C4-2B (cell line): ENCODE data around the gene KLF11.

Experiments
- H3K27ac ChIP-seq: fragments of 450-650 bp; 2 replicates; pipeline ENCODE4 v1.5.1; 2017
- ZFX ChIP-seq: fragments of 450-650 bp; IDR thresholded peaks from 2 replicates; pipeline ENCODE4 v1.6.1; 2017
- TF ChIP-seq, protein P1 (sequence below): fragments of 450-650 bp; conservative IDR thresholded peaks from 2 replicates; pipeline ENCODE4 v1.5.1; 2017; ENCODE audit warnings: mild to moderate bottlenecking

KLF11 gene

DNA sequence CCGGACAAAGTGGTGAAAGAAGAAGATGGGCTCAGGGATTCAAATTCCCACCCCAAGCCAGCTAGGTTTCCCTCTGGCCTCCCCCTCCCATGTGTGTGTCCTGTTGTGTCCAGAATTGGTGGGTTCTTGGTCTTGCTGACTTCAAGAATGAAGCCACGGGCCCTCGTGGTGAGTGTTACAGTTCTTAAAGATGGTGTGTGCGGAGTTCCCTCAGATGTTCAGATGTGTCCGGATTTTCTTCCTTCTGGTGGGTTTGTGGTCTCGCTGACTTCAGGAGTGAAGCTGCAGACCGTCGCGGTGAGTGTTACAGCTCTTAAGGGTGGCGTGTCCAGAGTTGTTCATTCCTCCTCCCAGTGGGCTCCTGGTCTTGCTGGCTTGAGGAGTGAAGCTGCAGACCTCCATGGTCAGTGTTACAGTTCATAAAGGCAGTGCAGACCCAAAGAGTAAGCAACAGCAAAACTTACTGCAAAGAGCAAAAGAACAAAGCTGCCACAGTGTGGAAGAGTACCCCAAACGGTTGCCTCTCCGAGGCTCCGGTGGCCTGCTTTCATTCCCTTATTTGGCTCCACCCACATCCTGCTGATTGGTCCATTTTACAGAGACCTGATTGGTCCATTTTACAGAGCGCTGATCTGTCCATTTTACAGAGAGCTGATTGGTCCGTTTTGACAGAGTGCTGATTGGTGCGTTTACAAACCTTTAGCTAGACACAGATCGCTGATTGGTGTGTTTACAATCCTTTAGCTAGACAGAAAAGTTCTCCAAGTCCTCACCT, 37.7 kb upstream of the KLF11 start:
- H3K27ac ChIP-seq, result no peak overlapping the region
- TF ChIP-seq ZFX, result no peak
- TF ChIP-seq, protein P1, sequence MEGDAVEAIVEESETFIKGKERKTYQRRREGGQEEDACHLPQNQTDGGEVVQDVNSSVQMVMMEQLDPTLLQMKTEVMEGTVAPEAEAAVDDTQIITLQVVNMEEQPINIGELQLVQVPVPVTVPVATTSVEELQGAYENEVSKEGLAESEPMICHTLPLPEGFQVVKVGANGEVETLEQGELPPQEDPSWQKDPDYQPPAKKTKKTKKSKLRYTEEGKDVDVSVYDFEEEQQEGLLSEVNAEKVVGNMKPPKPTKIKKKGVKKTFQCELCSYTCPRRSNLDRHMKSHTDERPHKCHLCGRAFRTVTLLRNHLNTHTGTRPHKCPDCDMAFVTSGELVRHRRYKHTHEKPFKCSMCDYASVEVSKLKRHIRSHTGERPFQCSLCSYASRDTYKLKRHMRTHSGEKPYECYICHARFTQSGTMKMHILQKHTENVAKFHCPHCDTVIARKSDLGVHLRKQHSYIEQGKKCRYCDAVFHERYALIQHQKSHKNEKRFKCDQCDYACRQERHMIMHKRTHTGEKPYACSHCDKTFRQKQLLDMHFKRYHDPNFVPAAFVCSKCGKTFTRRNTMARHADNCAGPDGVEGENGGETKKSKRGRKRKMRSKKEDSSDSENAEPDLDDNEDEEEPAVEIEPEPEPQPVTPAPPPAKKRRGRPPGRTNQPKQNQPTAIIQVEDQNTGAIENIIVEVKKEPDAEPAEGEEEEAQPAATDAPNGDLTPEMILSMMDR, result no peak

DNA sequence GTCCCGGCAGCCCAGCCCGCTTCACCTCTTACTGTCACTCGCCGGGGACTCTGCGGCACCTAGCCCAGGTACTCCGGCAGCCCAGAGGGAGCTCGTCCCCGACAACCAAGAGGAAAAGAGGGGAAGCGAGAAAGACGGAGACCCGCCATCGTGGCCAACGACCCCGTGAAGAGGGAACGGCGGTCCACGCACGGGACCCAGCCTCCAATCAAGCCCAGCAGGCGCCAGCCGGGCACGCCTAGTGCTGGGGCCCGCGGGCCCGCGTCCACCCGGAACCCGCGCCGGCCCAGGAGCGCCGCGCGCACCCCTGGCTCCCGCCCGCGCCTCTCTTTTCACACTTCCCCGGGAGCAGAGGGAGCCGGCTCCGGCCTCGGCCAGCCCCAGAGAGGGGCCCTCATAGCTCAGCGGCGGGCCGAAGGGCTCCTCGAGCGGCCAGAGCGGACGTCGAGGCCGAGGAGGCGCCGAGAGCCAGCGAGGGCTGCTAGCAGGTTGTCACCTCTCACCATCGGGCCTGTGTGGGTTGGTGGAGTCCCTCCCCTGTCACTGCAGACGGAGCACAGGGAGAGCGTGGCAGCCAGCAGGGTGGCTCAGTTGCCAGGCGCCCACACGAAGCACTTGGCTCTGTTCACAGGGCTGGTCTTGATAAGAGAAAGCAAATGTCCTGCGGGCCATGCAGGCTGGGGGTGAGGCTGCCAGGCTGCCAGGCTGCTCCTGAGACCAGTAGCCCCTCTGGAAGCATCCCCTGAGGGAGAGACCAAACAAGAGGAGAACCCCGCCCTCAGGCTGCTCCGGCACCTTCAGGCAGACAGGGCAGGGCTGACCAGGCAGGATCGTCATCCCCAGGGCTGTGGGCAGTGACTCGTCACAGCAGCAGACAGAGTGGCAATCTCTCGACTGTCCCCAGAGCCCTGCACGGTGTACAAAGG, 36.9 kb upstream of the KLF11 start:
- H3K27ac ChIP-seq, result no peak overlapping the region
- TF ChIP-seq ZFX, result no peak
- TF ChIP-seq, protein P1, result no peak

DNA sequence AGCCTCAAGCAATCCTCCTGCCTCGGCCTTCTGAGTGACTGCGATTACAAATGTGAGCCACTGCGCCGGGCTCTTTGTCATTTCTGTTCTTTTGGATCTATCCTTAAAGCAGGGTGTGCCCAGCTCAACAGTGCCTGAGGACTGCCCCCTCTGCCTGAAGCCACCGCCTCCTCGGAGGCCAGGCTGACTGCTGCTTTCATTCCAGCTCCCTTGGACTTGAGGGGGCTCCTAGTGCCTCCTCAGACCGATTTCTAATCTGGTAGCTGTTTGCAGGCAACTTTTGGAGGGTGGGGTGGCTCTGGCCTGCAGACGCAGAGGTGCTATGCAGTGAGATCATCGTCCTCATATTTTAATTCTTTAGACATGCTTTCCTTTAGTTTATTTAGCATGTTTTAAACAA, 35.9 kb upstream of the KLF11 start:
- TF ChIP-seq, protein P1, result no peak
- TF ChIP-seq ZFX, result no peak
- no peak overlapping the region for H3K27ac ChIP-seq

DNA sequence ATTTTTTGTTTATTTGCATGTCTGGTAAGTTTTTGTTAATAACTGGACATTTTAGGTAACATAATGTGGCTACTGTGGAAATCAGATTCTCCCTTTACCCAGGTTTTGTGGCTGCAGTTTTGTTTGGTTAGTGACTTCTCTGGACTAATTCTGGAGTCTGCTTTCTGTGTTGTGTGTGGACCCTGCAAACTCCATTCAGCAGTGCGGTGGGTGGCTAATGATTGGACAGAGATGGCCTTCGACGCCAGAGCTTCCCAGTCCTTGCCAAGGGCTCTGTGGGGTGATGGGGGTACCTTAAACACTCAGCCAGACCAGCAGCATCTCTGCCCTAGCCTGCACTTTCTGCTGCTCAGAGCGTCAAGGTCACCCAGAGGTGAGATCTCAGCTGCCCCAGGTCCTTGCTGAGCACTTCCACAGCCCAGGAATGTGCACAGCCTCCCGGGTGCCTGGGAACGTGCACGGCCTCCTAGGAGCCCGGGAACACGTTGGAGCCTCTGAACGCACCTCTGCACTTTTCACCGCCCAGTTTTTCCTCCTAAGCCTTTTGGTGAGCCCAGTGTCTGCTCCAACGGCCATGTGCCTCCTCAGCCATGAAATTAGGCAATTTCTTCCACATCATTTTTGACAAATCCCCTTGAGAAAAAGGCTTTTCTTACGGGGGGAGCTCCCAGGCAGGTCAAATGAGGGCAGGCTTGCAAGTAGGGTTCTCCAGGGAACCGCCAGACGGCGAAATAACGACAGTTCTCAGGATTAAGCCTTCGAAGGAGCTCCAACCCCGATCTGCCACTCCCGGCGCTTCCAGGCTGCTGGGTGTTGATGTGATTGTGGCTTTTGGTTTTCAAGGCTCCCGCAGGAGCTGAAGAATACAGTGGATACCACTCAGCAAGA, 35.2 kb upstream of the KLF11 start:
- TF ChIP-seq, protein P1, result no peak
- TF ChIP-seq ZFX, result no peak
- H3K27ac ChIP-seq, result no peak overlapping the region

DNA sequence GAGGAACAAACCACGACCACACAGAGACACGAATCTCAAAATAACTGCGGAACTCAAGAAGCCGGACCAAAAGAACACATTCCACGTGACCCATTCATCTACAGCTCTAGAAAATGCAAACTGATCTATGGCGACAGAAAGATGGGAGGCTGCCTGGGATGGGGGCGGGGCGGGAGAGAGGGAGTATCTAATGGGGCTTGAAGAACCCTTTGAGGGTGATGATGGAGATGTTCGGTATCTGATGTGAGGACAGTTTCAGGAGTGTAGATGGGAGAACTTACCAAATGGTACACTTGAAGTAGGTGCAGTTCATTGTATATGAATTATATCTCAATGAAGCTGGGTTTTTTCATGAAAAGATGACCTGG, 34.6 kb upstream of the KLF11 start:
- H3K27ac ChIP-seq, result no peak overlapping the region
- no peak for TF ChIP-seq ZFX
- TF ChIP-seq, protein P1, result no peak

DNA sequence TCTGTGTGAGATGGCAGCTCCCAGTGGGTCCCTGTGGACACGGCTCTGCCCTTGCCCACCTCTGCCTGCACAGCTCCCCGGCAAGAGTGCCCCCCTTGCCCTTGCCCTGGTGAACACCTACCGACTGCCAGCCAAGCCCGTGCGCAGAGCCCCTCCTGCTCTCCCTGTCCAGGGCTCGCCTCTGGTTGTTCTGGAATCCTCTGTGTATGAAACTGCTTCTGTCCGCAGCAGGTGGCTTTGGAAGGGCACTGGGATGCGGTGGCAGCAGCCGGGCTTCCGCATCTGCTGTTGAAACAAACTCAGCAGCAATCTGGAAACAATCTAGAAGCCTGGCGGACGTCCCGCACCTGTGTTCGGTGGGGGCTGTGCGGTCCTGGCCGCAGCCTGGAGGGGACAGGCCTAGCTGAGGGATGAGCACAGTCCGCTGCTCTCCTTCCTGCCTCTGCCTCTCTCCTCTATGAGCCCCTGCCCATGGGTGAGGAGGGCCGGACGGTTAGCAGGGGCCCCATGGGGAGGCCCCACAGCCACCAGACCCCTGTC, 34.0 kb upstream of the KLF11 start:
- no peak for TF ChIP-seq ZFX
- TF ChIP-seq, protein P1, result no peak
- peak overlapping the region; percentile 41 for H3K27ac ChIP-seq
